ENCODE measurements around the gene IGLL1. TPM values are rescaled to one million over a fixed set of nuclear protein-coding genes. Genes with fewer than 3 reads are reported as not detected.

Gene IGLL1
- total RNA-seq, 1 donor from 2014 or later: not detected

DNA sequence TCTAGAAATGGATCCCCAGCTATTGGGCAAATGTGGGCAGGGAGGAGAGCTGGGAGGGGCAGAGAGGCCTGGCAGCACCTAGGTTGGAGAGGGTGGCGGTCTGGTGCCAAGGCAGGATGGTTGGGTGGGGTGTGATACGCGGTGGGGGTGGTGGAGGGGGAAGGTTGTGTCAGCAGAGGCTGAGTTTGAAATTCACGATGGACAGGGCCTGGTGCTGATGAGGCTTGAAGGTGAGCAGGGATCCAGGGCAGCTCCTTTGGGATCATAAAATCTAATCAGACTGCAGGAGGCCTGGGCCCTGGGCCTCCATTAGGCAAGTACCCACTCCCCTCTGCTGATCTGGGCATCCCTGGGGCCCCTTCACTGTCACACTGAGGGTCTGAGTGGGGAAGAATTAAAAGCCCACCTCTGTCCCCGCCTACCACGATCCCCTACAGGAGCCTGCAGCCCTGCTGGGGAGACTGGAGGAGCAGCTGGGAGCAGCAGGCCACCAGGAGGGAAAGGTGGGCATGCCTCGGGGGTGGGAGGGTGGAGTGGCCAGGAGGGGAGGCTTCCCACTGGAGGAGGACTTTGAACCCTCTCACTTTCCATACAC lies 24.0 kb downstream of the IGLL1 start:
- Mint-ChIP-seq H3K36me3 (no peaks in the 10 kb centered on the region), H3K4me1 (peaks cover 30% of the 10 kb centered on the region), H3K27ac (no peak overlapping the region), H3K27me3 (ENCODE audit: insufficient read depth, low read depth) (peaks cover 20% of the 10 kb centered on the region), H3K9me3 (peaks cover under 1% of the 10 kb centered on the region), H3K4me3 (no peak overlapping the region)
- Histone ChIP-seq H3F3A (ENCODE audit: low read depth) (no peaks in the 10 kb centered on the region), H2AFZ (replicated peaks) (no peak overlapping the region), H3K27me3 (peaks cover 26% of the 10 kb centered on the region), H3K4me3 (no peak overlapping the region), H3K36me3 (no peaks in the 10 kb centered on the region), H3K4me2 (no peak overlapping the region), H4K20me1 (ENCODE audit: low read depth) (no peaks in the 10 kb centered on the region), H3K9ac (no peak overlapping the region), H3K4me1 (no peaks in the 10 kb centered on the region), H3K79me2 (ENCODE audit: low read depth) (no peaks in the 10 kb centered on the region), H3K27ac (no peak overlapping the region), H3K9me3 (ENCODE audit: low read depth) (no peaks in the 10 kb centered on the region)
- TF ChIP-seq EZH2 (IDR thresholded peaks at IDR 0.05): no peak
- TF ChIP-seq EZH2phosphoT487 (IDR thresholded peaks at IDR 0.05): no peak
- TF ChIP-seq, protein P1, sequence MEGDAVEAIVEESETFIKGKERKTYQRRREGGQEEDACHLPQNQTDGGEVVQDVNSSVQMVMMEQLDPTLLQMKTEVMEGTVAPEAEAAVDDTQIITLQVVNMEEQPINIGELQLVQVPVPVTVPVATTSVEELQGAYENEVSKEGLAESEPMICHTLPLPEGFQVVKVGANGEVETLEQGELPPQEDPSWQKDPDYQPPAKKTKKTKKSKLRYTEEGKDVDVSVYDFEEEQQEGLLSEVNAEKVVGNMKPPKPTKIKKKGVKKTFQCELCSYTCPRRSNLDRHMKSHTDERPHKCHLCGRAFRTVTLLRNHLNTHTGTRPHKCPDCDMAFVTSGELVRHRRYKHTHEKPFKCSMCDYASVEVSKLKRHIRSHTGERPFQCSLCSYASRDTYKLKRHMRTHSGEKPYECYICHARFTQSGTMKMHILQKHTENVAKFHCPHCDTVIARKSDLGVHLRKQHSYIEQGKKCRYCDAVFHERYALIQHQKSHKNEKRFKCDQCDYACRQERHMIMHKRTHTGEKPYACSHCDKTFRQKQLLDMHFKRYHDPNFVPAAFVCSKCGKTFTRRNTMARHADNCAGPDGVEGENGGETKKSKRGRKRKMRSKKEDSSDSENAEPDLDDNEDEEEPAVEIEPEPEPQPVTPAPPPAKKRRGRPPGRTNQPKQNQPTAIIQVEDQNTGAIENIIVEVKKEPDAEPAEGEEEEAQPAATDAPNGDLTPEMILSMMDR (IDR thresholded peaks at IDR 0.05): no peak
- DNase-seq (ENCODE audit: low spot score): no peak

DNA sequence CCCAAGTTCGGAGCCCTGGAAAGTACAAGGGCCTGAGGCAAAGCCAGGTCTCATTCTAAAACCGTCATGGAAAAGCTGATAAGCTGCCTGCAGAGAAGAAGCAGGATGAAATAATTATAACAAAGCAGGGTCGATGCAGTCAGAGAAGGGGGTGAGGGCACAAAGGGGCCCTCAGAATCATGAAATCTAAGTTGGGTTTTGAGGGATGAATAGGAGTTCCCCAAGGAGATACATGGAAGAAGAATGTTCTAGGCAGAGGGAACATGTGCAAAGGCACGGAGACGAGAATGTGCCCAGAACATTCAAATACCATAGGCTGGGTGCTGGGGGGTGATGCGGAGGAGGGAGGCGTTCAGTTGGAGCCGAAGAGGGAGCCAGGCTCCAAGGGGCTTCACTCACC lies 25.0 kb downstream of the IGLL1 start:
- Mint-ChIP-seq H3K36me3 (no peaks in the 10 kb centered on the region), H3K27me3 (ENCODE audit: insufficient read depth, low read depth) (peaks cover 20% of the 10 kb centered on the region), H3K4me1 (peaks cover 29% of the 10 kb centered on the region), H3K27ac (peak overlapping the region; percentile 33), H3K9me3 (no peaks in the 10 kb centered on the region), H3K4me3 (no peak overlapping the region)
- no peak overlapping the region for H3K27ac ChIP-seq
- no peak overlapping the region for H2AFZ ChIP-seq (replicated peaks)
- peaks cover 26% of the 10 kb centered on the region for H3K27me3 ChIP-seq
- H3K9me3 ChIP-seq (ENCODE audit: low read depth): no peaks in the 10 kb centered on the region
- no peaks in the 10 kb centered on the region for H3K79me2 ChIP-seq (ENCODE audit: low read depth)
- H4K20me1 ChIP-seq (ENCODE audit: low read depth): no peaks in the 10 kb centered on the region
- no peaks in the 10 kb centered on the region for H3F3A ChIP-seq (ENCODE audit: low read depth)
- H3K36me3 ChIP-seq: no peaks in the 10 kb centered on the region
- no peak overlapping the region for H3K4me3 ChIP-seq
- no peak for DNase-seq (ENCODE audit: low spot score)
- no peaks in the 10 kb centered on the region for H3K4me1 ChIP-seq
- TF ChIP-seq, protein P1 (IDR thresholded peaks at IDR 0.05): no peak
- TF ChIP-seq EZH2phosphoT487 (IDR thresholded peaks at IDR 0.05) (no peak), EZH2 (IDR thresholded peaks at IDR 0.05) (no peak)
- H3K4me2 ChIP-seq: no peak overlapping the region
- H3K9ac ChIP-seq: no peak overlapping the region

DNA sequence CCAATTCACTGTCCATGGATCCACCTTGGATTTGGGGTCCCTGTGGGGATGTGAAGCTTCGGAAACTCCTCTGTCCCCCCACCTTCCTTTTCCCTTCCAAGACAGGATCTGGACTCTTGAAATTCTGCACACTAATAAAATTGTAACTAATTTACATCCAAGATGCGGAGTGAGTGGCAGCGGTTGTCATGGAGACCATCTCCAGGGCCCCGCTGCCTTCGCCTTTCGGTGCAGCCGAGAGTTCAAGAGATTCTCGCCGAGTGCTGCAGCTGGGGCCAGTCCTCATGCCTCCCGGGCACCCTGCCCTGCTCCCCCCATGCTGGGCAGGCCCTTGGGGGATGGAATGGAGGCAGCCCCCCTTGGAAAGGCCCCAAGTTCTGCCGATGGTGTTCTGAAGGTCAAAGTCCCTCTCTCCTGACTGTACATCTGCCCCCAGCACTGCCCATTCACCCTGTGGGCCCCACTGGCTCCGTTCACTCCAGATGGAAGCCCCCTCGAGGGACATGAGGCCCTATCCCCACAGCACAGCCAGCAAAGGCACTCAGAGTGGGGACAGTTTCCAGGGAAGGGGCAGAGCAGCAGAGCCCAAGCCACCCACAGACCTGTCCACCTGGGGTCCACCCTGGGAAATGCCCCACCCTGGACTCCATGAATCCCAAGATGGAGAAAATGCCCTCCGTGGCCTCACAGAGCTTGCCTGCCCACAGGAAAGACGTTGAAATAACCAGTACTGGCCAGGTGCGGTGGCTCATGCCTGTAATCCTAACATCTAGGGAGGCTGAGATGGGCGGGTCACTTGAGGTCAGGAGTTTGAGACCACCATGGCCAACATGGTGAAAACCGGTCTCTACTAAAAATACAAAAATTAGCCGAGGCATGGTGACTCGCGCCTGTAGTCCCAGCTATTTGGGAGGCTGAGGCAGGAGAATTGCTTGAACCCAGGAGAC lies 25.9 kb downstream of the IGLL1 start:
- H3K27ac Mint-ChIP-seq: no peak overlapping the region
- Histone ChIP-seq H3K4me1 (no peaks in the 10 kb centered on the region), H3K27me3 (peaks cover 23% of the 10 kb centered on the region), H2AFZ (replicated peaks) (no peak overlapping the region), H3K79me2 (ENCODE audit: low read depth) (no peaks in the 10 kb centered on the region), H3F3A (ENCODE audit: low read depth) (no peaks in the 10 kb centered on the region), H4K20me1 (ENCODE audit: low read depth) (no peaks in the 10 kb centered on the region), H3K4me3 (no peak overlapping the region), H3K9ac (no peak overlapping the region), H3K27ac (no peak overlapping the region), H3K4me2 (no peak overlapping the region), H3K9me3 (ENCODE audit: low read depth) (no peaks in the 10 kb centered on the region), H3K36me3 (no peaks in the 10 kb centered on the region)
- no peaks in the 10 kb centered on the region for H3K36me3 Mint-ChIP-seq
- H3K9me3 Mint-ChIP-seq: peaks cover 2% of the 10 kb centered on the region
- peaks cover 23% of the 10 kb centered on the region for H3K4me1 Mint-ChIP-seq
- H3K27me3 Mint-ChIP-seq (ENCODE audit: insufficient read depth, low read depth): peaks cover 20% of the 10 kb centered on the region
- no peak for DNase-seq (ENCODE audit: low spot score)
- TF ChIP-seq EZH2 (IDR thresholded peaks at IDR 0.05) (no peak), EZH2phosphoT487 (IDR thresholded peaks at IDR 0.05) (no peak)
- TF ChIP-seq, protein P1 (IDR thresholded peaks at IDR 0.05): no peak
- no peak overlapping the region for H3K4me3 Mint-ChIP-seq

All from neural progenitor cell (in vitro differentiated cells).